Femur (tissue), 1 donor: ENCODE measurements around the gene SPRED3.

Source experiments
- DNase-seq: peaks from one replicate; pipeline ENCODE4 v3.0.0-alpha.2; 2017

Gene SPRED3

DNA sequence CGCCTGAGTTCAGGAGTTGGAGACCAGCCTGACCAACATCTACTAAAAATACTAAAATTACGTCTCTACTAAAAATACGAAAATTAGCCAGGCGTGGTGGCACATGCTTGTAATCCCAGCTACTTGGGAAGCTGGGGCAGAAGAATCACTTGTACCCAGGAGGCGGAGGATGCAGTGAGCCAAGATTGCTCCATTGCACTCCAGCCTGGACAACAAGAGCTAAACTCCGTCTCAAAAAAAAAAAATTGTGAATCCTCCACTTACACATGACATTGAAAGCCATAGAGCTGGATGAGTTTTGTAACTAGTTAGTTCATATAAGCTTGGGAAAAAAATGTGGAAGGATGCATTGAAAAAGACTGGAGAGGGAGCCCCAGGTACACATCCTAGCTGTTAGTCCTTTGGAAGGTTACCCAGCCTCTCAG, 14.6 kb upstream of the SPRED3 start:
- no peak for DNase-seq

DNA sequence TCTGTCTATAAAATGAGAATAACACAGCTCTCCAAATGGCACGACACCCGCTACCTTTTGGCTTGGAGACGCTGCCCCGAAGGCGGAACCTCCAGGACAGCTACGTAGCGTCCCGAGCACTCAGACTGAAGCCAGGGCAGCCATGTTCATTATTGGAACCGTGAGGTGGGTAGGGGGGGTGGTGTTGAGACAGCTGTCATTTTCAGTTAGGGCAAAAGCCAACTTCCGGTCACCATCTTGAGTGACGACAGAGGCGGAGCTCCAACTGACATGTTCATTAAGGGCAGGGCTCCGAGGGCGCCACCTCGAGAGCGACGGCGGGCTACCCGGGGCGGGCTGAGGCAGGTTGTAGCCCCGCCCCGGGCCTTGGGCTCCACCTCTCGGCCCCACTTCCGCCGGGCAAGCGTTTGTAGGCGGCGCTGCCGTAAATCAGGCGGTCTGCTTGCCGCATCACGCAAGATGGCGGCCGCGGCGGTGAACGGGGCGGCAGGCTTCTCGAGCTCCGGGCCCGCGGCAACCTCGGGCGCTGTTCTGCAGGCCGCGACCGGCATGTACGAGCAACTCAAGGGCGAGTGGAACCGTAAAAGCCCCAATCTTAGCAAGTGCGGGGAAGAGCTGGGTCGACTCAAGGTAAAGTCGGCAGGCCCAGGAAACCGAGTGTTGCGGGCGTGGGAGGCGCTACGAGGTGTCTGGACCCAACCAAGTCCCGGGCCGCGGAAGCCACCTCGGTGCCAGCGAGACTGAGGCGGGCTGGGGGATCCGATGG, 14.0 kb upstream of the SPRED3 start, which contains the start of gene PSMD8:
PSMD8 (plus strand) TSS at position 240 of the 766 bp plus-strand sequence; CDS start at position 271, 31 bp downstream.
- peak; percentile 99 for DNase-seq

DNA sequence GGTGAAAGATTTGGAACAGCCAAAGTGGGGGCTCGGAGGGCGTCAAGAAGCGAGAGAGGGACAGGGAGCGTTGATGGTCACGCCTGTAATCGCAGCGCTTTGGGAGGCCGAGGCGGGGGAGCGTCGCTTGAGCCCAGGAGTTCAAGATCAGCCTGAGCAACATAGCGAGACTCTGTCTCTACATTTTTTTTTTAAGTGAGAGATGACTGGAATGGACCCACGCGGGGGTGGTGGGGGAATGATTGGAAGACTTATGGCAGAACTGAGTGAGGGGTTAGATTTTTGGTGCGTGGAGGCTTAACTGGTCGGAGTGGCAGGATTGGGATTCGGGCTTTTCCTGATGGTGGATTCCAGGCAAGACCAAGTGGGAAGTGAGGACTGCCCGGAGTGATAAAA, 13.4 kb upstream of the SPRED3 start:
- DNase-seq = no peak

DNA sequence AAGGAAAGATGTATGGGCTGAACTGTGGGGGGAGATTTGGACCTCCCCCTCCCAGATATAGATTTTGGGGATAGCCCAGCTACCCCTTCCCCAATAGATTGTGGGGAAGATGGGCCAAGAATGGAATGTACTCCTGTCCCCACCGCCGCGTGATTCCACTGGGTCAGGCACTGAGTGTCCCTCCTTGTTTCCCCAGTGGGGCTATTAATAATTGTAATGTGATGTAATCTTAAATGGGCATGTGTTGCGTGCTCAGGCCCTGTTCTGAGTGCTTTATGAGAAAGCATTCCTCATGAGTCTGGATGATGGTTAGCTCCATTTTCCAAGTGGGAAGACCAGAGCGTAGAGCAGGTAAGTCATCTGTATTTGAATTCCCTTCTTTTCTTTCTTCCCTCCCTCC, 12.7 kb upstream of the SPRED3 start:
- no peak for DNase-seq

DNA sequence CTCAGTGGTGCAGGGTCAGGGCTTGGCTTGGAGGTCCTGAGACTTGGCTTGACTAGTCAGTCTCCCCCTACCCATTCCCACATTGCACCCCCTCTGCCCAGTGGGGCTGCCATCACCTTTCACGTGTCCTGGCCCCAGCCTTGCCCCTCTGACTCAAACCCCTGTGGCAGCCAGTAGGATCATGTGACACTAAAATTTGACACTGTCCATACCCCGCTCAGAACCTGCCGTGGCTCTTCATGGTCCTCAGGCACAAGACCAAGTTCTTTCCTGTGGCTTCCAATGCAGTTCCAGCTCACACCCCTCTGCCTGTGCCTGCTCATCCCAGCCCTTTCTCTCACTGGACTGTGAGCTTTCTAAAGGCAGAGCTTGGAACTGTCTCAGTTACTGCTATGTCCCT, 11.9 kb upstream of the SPRED3 start:
- DNase-seq = no peak

DNA sequence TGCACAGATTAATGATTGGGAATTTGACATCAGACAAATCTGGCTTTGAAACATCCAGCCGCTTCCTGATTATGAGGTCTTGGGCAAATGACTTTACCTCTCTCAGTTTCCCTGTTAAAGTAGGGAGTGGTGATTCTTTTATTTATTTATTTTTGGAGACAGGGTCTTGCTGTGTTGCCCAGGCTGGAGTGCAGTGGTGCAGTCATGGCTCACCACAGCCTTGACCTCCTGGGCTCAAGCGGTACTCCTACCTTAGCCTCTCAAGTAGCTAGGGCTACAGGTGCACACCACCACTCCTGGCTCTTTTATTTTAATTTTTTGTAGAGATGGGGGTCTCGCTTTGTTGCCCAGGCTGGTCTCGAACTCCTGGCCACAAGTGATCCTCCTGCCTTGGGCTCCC, 11.4 kb upstream of the SPRED3 start:
- no peak for DNase-seq

DNA sequence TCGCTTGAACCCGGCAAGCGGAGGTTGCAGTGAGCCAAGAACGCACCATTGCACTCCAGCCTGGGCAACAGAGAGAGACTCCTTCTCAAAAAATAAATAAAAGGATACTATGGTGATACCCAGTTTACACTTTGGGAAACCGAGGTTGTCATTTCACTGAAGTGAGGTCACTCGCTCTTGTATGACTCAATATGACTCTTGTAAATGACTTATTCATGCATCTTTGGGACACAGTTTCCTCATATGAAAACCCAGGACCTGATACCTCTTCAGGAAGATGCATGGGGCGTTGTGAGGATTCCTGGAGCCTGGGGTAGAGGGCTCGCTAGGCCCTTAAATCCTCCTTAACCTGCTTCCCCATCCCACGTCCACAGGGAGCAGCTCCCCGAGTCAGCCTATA, 9.6 kb upstream of the SPRED3 start:
- no peak for DNase-seq

DNA sequence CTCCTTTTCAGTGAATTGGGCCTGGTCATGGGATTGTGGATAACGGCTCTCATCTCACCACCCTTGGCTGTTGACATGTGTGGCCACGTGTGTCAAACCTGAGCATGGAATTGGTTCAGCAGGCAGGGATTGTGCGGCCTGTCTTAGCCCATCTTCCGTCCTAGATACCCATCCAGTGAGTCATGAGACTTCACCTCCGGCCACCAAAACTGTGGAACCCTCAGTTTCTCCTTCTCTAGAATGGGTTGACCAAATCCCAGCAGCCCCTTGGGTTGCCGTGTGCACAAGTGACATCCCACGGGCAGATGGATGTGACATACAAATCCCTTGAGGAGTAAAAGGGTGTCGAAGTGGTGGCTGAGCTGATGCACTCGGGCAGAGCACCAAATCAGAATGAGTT, 7.4 kb upstream of the SPRED3 start:
- no peak for DNase-seq

DNA sequence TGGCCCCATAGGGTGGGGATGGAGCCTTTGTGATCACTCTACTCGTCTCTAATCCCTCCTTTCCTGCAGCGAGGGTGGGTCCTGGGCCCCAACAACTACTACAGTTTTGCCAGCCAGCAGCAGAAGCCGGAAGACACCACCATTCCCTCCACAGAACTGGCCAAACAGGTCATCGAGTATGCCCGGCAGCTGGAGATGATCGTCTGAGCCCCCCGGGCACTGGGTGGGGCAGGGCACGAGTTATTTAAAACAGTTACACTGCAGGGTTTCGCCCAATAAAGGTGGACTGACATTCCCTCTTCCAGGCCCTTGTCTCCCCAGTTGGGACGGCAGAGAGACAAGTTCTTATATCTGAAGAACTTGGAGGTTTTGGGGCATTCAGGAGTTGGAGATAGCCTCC, 5.3 kb upstream of the SPRED3 start:
- no peak for DNase-seq

DNA sequence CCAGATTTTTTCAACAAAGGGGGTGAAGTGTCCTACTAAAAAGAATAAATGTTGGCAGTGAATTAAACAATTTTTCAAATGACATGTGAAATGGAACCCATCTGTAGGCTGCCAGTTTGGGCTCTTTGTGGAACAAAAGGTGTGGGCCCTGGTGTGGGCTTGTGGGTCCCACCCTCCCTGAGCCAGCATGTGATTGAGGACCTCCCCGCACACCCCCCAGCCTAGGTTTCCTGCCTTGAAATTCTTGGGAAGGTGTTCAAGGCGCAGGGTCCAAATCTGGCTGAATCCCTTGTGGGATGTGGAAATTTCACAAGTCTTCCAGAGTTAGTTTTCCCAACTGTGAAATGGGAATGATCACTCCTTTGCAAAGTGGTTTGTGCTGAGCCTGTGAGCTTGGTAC, 4.8 kb upstream of the SPRED3 start:
- DNase-seq = no peak

DNA sequence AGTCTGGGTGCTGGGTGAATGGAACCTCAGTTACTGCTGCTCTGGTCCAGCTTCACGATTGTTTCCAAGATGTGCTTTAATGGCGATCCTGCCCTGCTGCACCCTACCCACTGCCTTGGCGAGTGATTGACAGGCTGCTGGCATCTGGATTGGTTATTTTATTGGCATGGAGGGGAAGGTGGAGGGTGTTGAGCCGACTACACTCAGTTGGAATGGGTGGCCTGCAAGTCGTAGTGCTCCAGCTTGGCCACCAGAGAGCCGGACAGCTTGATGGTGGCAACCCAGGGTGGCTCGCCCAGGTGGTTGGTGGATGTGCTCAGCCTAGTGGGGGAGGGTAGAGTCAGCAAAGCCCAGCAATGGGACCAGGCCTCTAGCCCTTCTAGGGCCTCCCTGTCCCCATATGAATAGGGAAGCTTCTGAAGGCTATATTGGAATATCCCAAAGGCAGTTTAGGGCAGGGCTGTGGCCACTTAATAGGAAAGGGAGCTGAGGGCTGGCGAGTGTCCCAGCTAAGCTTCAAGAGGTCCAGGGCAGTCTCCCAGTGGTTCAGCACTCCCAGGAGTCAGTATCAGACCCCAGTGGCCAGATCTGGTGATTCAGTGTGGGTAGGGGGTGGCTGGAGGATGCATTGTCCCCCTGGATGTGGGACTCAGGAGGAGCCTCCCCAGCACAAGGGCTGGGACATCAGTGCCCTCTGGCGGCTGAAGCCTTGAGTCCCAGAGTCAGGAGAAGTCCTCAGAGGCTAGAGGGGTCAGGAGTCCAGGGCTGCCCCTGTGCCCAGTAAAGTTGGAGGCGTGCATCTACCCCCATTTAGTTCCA, 4.1 kb upstream of the SPRED3 start:
- DNase-seq = no peak

DNA sequence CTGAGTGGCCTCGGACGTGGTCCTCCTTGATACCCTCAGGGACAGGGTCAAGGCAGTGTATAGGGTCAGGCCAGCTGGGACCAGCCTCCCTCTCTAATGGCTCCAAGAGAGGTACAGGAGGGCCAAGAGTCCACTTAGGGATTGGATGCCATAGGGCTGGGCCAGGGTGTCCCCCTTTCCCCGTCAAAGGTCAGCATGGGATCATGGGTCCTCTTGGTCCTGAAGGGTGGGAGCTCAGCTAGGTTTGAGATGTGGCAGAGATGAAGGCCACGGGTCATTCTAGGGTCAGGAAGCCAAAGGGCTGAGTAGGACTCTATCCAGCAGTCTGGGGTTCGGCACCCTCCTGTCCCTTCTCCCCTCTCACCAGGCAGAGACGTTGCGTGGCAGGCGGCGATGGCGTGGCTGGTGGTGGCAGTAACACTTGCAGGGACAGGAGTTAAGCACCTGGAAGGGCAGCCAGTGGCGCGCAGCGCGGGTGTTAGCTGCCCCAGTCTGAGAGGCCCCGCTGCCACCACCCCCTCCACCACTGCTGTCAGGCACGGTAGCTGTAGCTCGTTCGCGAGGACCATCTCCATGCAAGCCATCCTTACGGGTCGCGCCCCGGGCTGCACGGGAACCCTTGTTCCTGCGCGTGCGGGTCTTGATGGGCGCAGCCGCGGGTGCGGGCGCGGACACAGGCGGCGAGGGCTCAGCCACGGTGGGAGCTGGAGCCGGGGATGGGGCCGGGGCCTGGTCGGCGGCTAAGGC, 3.3 kb upstream of the SPRED3 start:
- DNase-seq = no peak

DNA sequence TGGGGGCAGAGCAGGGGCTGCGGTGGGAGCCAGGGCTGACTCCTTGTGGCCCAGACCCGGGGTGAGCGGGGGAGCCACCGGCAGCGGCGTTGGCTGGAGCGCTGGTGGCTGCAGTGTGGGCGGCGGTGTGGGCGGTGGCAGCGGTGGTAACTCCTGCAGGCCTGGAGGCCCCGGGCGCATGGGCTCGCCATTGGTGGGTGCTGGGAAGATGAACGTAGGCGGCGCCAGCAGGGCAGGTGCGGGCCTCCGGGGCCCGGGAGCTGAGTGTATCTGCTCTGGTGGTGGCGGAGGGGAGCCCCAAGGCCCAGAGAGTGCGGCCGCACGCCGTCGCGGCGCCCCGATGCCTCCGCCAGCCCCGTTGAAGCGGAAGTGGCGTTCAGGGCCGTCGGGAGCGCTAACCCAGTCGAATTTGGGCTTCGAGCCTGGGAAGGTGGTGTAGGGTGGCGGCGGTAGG, 2.7 kb upstream of the SPRED3 start:
- DNase-seq = no peak

DNA sequence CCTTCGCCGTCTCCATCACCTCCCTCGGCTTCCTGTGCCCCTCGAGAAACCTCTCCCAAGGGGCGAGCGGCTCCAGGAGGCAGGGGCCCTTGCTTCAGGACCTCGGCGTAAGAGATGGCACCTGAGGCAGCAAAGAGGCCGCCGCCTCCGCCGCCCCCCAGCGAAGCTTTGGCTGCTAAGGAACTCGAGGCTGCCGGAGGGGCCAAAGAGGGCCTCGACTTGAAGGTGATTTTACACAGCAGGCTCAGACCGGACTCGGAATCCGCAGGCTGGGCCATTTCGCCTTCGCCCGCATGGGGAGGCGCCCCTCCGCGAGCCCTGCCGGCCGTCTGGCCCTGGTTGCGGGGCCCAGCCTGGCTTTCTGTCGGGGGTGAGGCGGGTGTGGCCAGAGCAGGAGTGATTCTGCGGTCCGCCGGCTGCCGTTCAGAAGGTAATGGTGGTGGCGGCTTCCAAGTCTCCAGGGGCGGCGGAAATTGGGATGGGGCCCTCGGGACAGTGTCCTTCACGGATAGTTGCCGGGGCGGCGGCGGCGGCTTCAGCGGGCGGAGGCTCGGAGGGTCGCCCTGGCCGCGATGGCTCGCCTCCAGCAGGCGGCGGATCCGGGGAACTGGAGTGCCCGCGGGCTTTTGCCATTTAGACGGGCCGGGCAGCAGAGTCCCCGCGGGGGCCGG, 2.1 kb upstream of the SPRED3 start:
- peak; percentile 52 for DNase-seq

DNA sequence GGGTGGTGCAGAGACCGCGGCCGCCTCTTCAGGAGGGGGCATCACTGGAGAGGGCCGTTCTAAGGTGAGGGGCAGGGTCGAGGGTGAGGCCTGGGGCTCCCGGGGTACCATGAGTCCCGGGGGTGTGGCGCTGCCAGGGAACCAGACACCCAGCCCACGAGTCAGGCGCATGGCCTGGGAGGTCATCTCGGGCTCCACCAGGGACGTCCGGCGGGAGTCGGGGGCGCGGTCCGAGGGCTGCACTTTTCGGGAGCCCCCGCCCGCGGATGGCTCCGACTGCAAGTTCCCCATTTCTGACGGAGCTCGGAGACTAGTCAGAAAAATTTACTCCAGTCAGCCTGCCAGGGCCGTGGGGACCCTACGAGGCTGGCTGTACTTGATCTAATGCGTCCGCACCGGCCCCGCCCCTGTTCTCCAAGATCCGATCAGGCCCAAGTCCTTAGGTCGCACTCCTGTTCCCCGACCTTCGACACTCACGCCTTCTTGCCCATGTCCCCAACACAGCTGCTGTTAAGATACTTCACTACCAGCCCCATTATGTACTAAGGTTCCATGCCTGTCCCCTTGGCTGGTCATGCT, 1.4 kb upstream of the SPRED3 start:
- no peak for DNase-seq

DNA sequence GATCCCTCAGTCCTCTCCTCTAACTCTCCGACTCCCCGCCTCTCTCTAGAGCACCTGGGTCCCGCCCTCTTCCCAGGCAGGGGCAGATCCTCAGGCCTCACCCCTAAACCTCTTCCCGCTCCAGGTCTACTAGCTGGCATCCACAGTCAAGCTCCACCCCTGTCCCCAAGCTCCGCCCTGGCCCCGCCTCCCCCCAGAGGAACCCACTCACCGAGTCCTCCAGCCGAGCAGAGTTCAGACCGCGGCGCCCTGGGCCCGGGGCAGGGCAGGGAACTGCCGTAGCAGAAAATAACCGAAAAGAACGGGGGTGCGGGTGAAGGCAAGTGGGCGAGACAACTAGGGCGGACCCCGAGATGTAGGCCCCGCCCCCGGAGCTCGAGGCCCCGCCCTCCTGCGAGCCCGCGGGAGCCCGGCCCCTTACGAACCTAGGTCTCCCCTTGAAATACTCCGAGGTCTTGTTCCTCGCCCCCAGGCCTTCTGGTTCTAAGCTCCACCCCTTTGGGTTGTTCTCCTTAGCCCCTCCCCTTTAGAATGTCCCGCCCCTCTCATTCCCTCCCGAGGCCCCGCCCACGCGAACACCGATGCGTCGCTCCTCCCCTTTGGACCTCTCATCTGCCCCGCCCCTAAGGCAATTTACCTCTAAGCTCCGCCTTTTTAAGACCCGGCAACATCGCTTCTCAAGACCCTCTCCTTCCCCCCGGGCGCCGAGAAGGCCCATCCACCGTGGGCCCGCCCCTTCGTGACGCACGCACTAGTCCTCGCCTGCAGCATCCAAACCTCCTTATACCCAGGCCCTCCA, 748 bp upstream of the SPRED3 start, which contains the start of gene GGN:
GGN (minus strand) TSS at position 485 of the 799 bp plus-strand sequence. CDS start 773 bp downstream, outside the sequence.
- peak; percentile 79 for DNase-seq

DNA sequence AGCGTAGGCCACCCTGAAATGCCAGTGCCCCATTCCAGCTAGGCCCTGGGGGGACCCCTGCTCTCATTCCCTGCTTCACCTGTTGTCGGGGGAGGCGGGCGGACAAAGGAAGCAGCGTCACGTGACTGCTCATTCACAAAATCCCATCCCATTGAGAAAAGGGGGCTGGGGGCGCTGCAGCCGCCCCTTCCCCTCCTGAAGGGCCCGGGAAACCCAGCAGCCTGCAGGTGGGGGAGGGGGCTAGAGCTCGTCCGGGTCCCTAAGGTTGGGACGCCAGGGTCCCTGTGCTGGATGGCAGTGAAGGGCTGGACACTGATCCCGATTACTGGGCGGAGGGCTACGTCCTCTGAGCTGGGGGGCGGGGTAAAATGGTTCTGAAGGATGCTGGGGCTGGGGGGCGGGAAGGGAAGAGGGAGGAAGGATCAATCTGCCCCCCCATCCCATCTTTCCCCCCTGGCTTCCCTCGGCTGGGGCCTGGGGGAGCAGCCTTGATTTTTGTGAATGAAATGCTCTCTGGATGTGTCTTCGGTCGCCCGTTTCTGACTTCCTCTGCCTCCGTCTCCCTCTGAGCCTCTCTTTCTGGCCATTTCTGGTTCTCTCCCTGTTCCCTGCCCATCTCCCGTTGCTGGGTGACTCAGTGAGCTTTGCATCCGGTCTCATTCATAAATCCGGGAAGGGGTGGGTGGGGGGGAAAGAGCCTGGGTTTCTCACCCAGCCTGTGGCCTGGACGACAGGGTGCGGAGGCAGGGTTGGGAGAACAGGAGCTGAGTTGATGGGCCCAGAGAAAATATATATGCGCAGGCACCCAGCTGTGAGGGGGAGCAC, 816 bp downstream of the SPRED3 start:
- peak; percentile 40 for DNase-seq

DNA sequence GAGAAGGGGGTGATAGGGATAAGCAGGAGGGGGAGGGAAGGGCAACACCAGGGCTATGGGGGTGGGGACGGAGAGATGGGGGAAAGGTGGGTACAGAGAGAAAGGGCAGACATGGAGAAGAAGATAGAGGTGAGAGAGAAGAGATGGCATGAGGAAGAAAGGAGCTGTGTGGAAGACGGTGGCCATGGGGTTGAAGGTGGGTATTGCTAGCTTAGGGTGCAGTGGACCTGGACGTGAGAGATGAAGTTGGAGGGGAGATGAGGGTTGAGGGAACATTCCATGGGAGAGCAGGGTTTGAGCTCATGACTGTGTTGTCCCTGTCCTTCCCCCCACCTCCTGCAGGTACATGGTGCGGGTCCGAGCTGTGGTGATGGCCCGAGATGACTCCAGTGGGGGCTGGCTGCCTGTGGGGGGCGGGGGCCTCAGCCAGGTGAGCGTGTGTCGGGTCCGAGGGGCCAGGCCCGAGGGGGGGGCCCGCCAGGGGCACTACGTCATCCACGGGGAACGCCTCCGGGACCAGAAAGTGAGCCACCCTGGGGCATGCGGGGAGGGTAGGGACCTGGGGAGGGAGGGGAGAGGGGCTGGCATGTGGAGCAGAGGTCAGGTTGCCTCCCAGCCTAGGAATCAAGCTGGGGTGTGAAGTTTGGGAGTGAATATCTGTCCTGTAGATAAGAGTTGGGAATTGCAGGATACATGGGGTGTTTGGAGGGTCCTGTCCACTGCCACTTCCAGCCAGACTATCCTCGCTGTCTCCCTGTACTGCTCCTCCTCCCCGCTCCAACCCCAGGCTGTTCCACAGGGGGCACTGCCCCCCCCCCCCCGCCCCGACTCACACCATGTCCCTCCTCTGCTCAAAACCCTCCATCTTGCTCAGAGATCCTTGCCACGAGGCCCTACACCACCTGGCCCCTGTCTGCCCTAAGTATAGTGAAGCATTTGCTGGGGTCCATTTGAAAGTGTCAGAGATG, 1.7 kb downstream of the SPRED3 start:
- no peak for DNase-seq

DNA sequence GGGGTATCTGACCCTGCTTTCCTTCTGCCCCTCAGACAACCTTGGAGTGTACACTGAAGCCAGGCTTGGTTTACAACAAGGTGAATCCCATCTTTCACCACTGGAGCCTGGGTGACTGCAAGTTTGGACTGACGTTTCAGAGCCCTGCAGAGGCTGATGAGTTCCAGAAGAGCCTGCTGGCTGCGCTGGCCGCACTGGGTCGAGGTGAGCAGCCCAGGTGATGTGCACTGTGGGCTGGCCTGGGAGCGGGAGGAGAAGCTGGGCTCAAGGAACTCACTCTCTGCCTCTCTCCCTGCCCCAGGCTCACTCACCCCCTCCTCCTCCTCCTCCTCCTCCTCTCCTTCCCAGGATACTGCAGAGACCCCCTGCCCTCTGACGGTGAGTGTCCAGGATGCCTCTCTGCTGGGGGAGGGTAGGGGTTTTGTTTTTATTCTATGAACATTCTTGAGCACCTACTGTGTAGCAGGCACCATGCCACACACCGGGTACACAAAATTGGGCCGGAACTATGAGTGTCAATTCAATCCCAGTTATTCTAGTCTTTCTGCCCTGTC, 3.5 kb downstream of the SPRED3 start:
- no peak for DNase-seq
